HG03064 (cell line): Measurements from ENCODE around the gene PPP1R7.
A peak's percentile ranks its signal among the peaks of the same experiment; 100 is the strongest.
"Not testable (repeated sequence)": the region's sequence is repeated elsewhere in the genome, so short reads cannot be mapped to it uniquely, and the experiment has no call there.

Experiments used
- ATAC-seq: cut with Tn5 transposase; IDR thresholded peaks from one replicate; pipeline ENCODE4 v1.9.1; 2021; ENCODE audit warnings: low read depth; ENCODE audit not compliant: unreplicated experiment

PPP1R7 gene

GRCh38 chr2:241149925-241150659 lies at the start of gene PPP1R7:
TSS of gene PPP1R7 (plus strand) at chr2:241150467. CDS start at chr2:241150496, 29 bp downstream.
- ATAC-seq: peak; percentile 61

GRCh38 chr2:241102239-241102803 lies 47.9 kb upstream of the PPP1R7 start, which contains the start of gene MTERF4:
TSS of gene MTERF4 (minus strand) at chr2:241102287. CDS start at chr2:241102273, 14 bp downstream.
- peak; percentile 71 for ATAC-seq

- no peak for ATAC-seq
Observed at GRCh38 chr2:241103176-241103595, 47.1 kb upstream of the PPP1R7 start.

GRCh38 chr2:241104611-241105010 lies 45.7 kb upstream of the PPP1R7 start:
- not testable (repeated sequence) for ATAC-seq

- ATAC-seq: no peak
Observed at GRCh38 chr2:241105641-241106040, 44.6 kb upstream of the PPP1R7 start.

- no peak for ATAC-seq
Observed at GRCh38 chr2:241107031-241107783, 43.1 kb upstream of the PPP1R7 start.

GRCh38 chr2:241108271-241109209 lies 41.7 kb upstream of the PPP1R7 start:
- ATAC-seq: no peak

- no peak for ATAC-seq
Observed at GRCh38 chr2:241109210-241110088, 40.8 kb upstream of the PPP1R7 start.

- ATAC-seq: no peak
Observed at GRCh38 chr2:241110089-241110606, 40.1 kb upstream of the PPP1R7 start.

GRCh38 chr2:241110607-241111439 lies 39.4 kb upstream of the PPP1R7 start:
- no peak for ATAC-seq

GRCh38 chr2:241111440-241111805 lies 38.8 kb upstream of the PPP1R7 start:
- ATAC-seq: no peak

- no peak for ATAC-seq
Observed at GRCh38 chr2:241112046-241112445, 38.2 kb upstream of the PPP1R7 start.

GRCh38 chr2:241112592-241112991 lies 37.7 kb upstream of the PPP1R7 start:
- no peak for ATAC-seq

GRCh38 chr2:241114836-241115235 lies 35.4 kb upstream of the PPP1R7 start:
- ATAC-seq: no peak

- no peak for ATAC-seq
Observed at GRCh38 chr2:241115361-241115760, 34.9 kb upstream of the PPP1R7 start.

- no peak for ATAC-seq
Observed at GRCh38 chr2:241116606-241117560, 33.4 kb upstream of the PPP1R7 start.
